ENCODE data around the gene ZNF763. TPM values are rescaled to one million over a fixed set of nuclear protein-coding genes. Genes with fewer than 3 reads are reported as not detected.
"Not testable (repeated sequence)": the region's sequence is repeated elsewhere in the genome, so short reads cannot be mapped to it uniquely, and the experiment has no call there.

Gene ZNF763
- total RNA-seq, 1 donor: 0.86 TPM

GRCh38 chr19:11987405-11988281 is 22.8 kb downstream of the ZNF763 start:
- no peak for TF ChIP-seq CTCF (IDR thresholded peaks at IDR 0.05; ENCODE audit: insufficient read depth, low read depth, low read length)
- peak; percentile 93 for DNase-seq (ENCODE audit: low read depth)
- H3K4me3 ChIP-seq (ENCODE audit: low read depth, low read length): peak overlapping the region; percentile 95

- TF ChIP-seq CTCF (IDR thresholded peaks at IDR 0.05; ENCODE audit: insufficient read depth, low read depth, low read length): no peak
- H3K4me3 ChIP-seq (ENCODE audit: low read depth, low read length): no peak overlapping the region
- DNase-seq (ENCODE audit: low read depth): no peak
Observed at GRCh38 chr19:11989112-11989456, 24.2 kb downstream of the ZNF763 start.

GRCh38 chr19:11991921-11992320 is 27.1 kb downstream of the ZNF763 start:
- not testable (repeated sequence) for H3K4me3 ChIP-seq (ENCODE audit: low read depth, low read length); DNase-seq (ENCODE audit: low read depth)

- TF ChIP-seq CTCF (IDR thresholded peaks at IDR 0.05; ENCODE audit: insufficient read depth, low read depth, low read length): no peak
- DNase-seq (ENCODE audit: low read depth): peak; percentile 11
- no peak overlapping the region for H3K4me3 ChIP-seq (ENCODE audit: low read depth, low read length)
Observed at GRCh38 chr19:11995174-11995573, 30.3 kb downstream of the ZNF763 start.

GRCh38 chr19:12000152-12000981 is 35.5 kb downstream of the ZNF763 start:
- DNase-seq (ENCODE audit: low read depth): no peak
- no peak for TF ChIP-seq CTCF (IDR thresholded peaks at IDR 0.05; ENCODE audit: insufficient read depth, low read depth, low read length)
- no peak overlapping the region for H3K4me3 ChIP-seq (ENCODE audit: low read depth, low read length)

- no peak for TF ChIP-seq CTCF (IDR thresholded peaks at IDR 0.05; ENCODE audit: insufficient read depth, low read depth, low read length)
- H3K4me3 ChIP-seq (ENCODE audit: low read depth, low read length): no peak overlapping the region
- no peak for DNase-seq (ENCODE audit: low read depth)
Observed at GRCh38 chr19:12015015-12015752, 50.3 kb downstream of the ZNF763 start.

- H3K4me3 ChIP-seq (ENCODE audit: low read depth, low read length): no peak overlapping the region
- no peak for TF ChIP-seq CTCF (IDR thresholded peaks at IDR 0.05; ENCODE audit: insufficient read depth, low read depth, low read length)
- no peak for DNase-seq (ENCODE audit: low read depth)
Observed at GRCh38 chr19:12015753-12016116, 50.9 kb downstream of the ZNF763 start.

Data from fibroblast of villous mesenchyme (primary cell).